K562 (cell line): Measurements from ENCODE around the gene GRIK3.

Experiments
- CTCF ChIP-seq, 3 experiments: IDR thresholded peaks in 2 of 3; conservative IDR thresholded peaks in 1 of 3; 2 replicates each; pipeline ENCODE4 v1.5.1; 2011 to 2012; ENCODE audit warnings: low read length in 3 of 3, mild to moderate bottlenecking in 3 of 3, control low read depth in 2 of 3, improper control_type of control experiment in 1 of 3, inconsistent platforms in 1 of 3, low read depth in 1 of 3, mixed read lengths in 1 of 3, moderate library complexity in 1 of 3; ENCODE audit not compliant: insufficient read depth in 2 of 3
- EZH2 ChIP-seq: IDR thresholded peaks from 2 replicates; pipeline ENCODE4 v1.6.1; 2012; ENCODE audit warnings: low read depth, mild to moderate bottlenecking, inconsistent platforms, low read length, borderline replicate concordance
- FOS ChIP-seq: IDR thresholded peaks from 3 replicates; pipeline ENCODE4 v1.6.1; 2011; ENCODE audit not compliant: insufficient read length; ENCODE audit errors: extremely low read depth
- FOXA3 ChIP-seq, 2 experiments: fragments of 450-650 bp in 1 of 2; sonication (generic) in 1 of 2; formaldehyde crosslinking; IDR thresholded peaks in 1 of 2; conservative IDR thresholded peaks in 1 of 2; 2 replicates each; pipeline versions ENCODE4 v1.4.0 to v1.8.0; 2020 to 2022; ENCODE audit warnings: mild to moderate bottlenecking in 2 of 2, missing genetic modification reagents in 1 of 2
- FOXK2 ChIP-seq, 2 experiments: fragments of 450-650 bp; IDR thresholded peaks in 1 of 2; conservative IDR thresholded peaks in 1 of 2; 2 replicates each; pipeline ENCODE4 v1.6.1; 2016; ENCODE audit warnings: low read depth in 2 of 2, mild to moderate bottlenecking in 1 of 2
- KLF16 ChIP-seq: IDR thresholded peaks from 2 replicates; pipeline ENCODE4 v1.6.1; 2016; ENCODE audit warnings: antibody characterized with exemption
- NR1H2 ChIP-seq: sonication (generic); formaldehyde crosslinking; IDR thresholded peaks from 2 replicates; pipeline ENCODE4 v1.4.0; 2020; ENCODE audit warnings: mild to moderate bottlenecking, missing genetic modification reagents
- PBX2 ChIP-seq, 2 experiments: IDR thresholded peaks in 1 of 2; conservative IDR thresholded peaks in 1 of 2; 2 replicates each; pipeline ENCODE4 v1.6.1; 2016; ENCODE audit warnings: low read depth in 2 of 2, mild to moderate bottlenecking in 1 of 2, missing compliant biosample characterization in 1 of 2, missing genetic modification characterization in 1 of 2, moderate library complexity in 1 of 2
- POLR3G ChIP-seq: IDR thresholded peaks from 2 replicates; pipeline ENCODE4 v1.6.1; 2011; ENCODE audit not compliant: insufficient read length, insufficient replicate concordance; ENCODE audit errors: extremely low read depth
- SIN3A ChIP-seq, 2 experiments: fragments of 150-350 bp in 1 of 2; IDR thresholded peaks; 2 replicates each; pipeline ENCODE4 v1.6.1; 2011 to 2016; ENCODE audit warnings: borderline replicate concordance in 2 of 2, low read depth in 2 of 2, low read length in 2 of 2, mild to moderate bottlenecking in 2 of 2, moderate library complexity in 2 of 2; ENCODE audit not compliant: control insufficient read depth in 1 of 2
- ZHX1 ChIP-seq: fragments of 150-350 bp; conservative IDR thresholded peaks from 2 replicates; pipeline ENCODE4 v1.6.1; 2014; ENCODE audit warnings: low read length
- ZNF311 ChIP-seq: fragments of 250-450 bp; sonication (Bioruptor Pico); IDR thresholded peaks from 2 replicates; pipeline ENCODE4 v1.4.0; 2020; ENCODE audit warnings: mild to moderate bottlenecking, moderate library complexity

- TF ChIP-seq FOXA3 (CRISPR knock-in tag; conservative IDR thresholded peaks at IDR 0.05 in 1 of 2, IDR thresholded peaks at IDR 0.05 in 1 of 2) (no peak), SIN3A (IDR thresholded peaks at IDR 0.05; ENCODE audit: borderline replicate concordance in 2 of 2, control insufficient read depth in 1 of 2, low read depth in 2 of 2, low read length in 2 of 2) (no peak), NR1H2 (CRISPR knock-in tag) (no peak), ZHX1 (no peak), PBX2 (CRISPR knock-in tag; IDR thresholded peaks at IDR 0.05; ENCODE audit: low read depth) (no peak), PBX2 (tag; conservative IDR thresholded peaks at IDR 0.05; ENCODE audit: low read depth) (no peak), ZNF311 (CRISPR knock-in tag) (no peak), CTCF (IDR thresholded peaks at IDR 0.05 in 2 of 3, conservative IDR thresholded peaks at IDR 0.05 in 1 of 3; ENCODE audit: insufficient read depth in 2 of 3, low read depth in 1 of 3, low read length in 3 of 3) (no peak), EZH2 (no peak), POLR3G (no peak), FOXK2 (conservative IDR thresholded peaks at IDR 0.05 in 1 of 2, IDR thresholded peaks at IDR 0.05 in 1 of 2; ENCODE audit: low read depth in 2 of 2) (no peak), KLF16 (no peak), FOS (no peak)
Observed at GRCh38 chr1:36961062-36961615, 73.2 kb downstream of the GRIK3 start.
